KMS-11 (cell line): ENCODE results near the gene CDH13.

Experiments used
- H2AFZ ChIP-seq: fragments of 200-600 bp; sonication (generic); 2 replicates; pipeline ENCODE4 v1.6.1; 2016; ENCODE audit warnings: antibody characterized with exemption, mixed run types, low read depth
- H3K27ac ChIP-seq: fragments of 200-600 bp; sonication (generic); 2 replicates; pipeline ENCODE4 v1.6.1; 2016; ENCODE audit warnings: mild to moderate bottlenecking, mixed run types
- H3K27me3 ChIP-seq: fragments of 200-600 bp; sonication (generic); 2 replicates; pipeline ENCODE4 v1.6.1; 2017; ENCODE audit warnings: mild to moderate bottlenecking, low read depth, mixed run types, moderate library complexity; ENCODE audit not compliant: insufficient read depth
- H3K36me3 ChIP-seq: fragments of 200-600 bp; sonication (generic); 2 replicates; pipeline ENCODE4 v1.6.1; 2017; ENCODE audit warnings: mild to moderate bottlenecking, mixed run types; ENCODE audit not compliant: insufficient read depth
- H3K4me1 ChIP-seq: fragments of 200-600 bp; sonication (generic); 2 replicates; pipeline ENCODE4 v1.6.1; 2016; ENCODE audit warnings: mild to moderate bottlenecking, low read depth, mixed run types; ENCODE audit not compliant: poor library complexity, severe bottlenecking
- H3K4me2 ChIP-seq: fragments of 200-600 bp; sonication (generic); 2 replicates; pipeline ENCODE4 v1.7.0; 2016; ENCODE audit warnings: mild to moderate bottlenecking, mixed run types
- H3K4me3 ChIP-seq: fragments of 200-600 bp; sonication (generic); IDR thresholded peaks from 2 replicates; pipeline ENCODE4 v1.6.1; 2017; ENCODE audit warnings: low read depth, low read length, mixed read lengths; ENCODE audit not compliant: insufficient read depth
- H3K79me2 ChIP-seq: fragments of 200-600 bp; sonication (generic); 2 replicates; pipeline ENCODE4 v1.6.1; 2016; ENCODE audit warnings: low read depth, mixed run types; ENCODE audit not compliant: insufficient read depth
- H3K9ac ChIP-seq: fragments of 200-600 bp; sonication (generic); 2 replicates; pipeline ENCODE4 v1.6.1; 2016; ENCODE audit warnings: mild to moderate bottlenecking, mixed run types
- H4K20me1 ChIP-seq: fragments of 200-600 bp; sonication (generic); 2 replicates; pipeline ENCODE4 v1.6.1; 2016; ENCODE audit warnings: mild to moderate bottlenecking, mixed run types; ENCODE audit not compliant: insufficient read depth
- CTCF ChIP-seq: fragments of 200-600 bp; sonication (generic); conservative IDR thresholded peaks from 2 replicates; pipeline ENCODE4 v1.6.1; 2017; ENCODE audit warnings: low read depth, mild to moderate bottlenecking, antibody characterized with exemption, low read length, moderate library complexity, mixed read lengths

CDH13 gene

GRCh38 chr16:82763371-82763770 is 136.6 kb downstream of the CDH13 start:
- Histone ChIP-seq H3K27ac (no peak overlapping the region), H3K36me3 (no peaks in the 10 kb centered on the region), H3K9ac (no peak overlapping the region), H3K4me1 (no peaks in the 10 kb centered on the region), H3K27me3 (no peaks in the 10 kb centered on the region), H3K4me3 (no peak overlapping the region), H2AFZ (no peak overlapping the region), H3K4me2 (no peak overlapping the region), H4K20me1 (no peaks in the 10 kb centered on the region), H3K79me2 (no peaks in the 10 kb centered on the region)
- no peak for TF ChIP-seq CTCF

- H4K20me1 ChIP-seq: no peaks in the 10 kb centered on the region
- H2AFZ ChIP-seq: no peak overlapping the region
- H3K27ac ChIP-seq: no peak overlapping the region
- no peaks in the 10 kb centered on the region for H3K27me3 ChIP-seq
- H3K4me3 ChIP-seq: no peak overlapping the region
- no peak for TF ChIP-seq CTCF
- peaks cover 2% of the 10 kb centered on the region for H3K4me1 ChIP-seq
- no peak overlapping the region for H3K9ac ChIP-seq
- H3K36me3 ChIP-seq: no peaks in the 10 kb centered on the region
- no peaks in the 10 kb centered on the region for H3K79me2 ChIP-seq
- no peak overlapping the region for H3K4me2 ChIP-seq
Observed at GRCh38 chr16:82767198-82767597, 140.4 kb downstream of the CDH13 start.

GRCh38 chr16:82767808-82768207 is 141.0 kb downstream of the CDH13 start:
- Histone ChIP-seq H3K36me3 (no peaks in the 10 kb centered on the region), H3K27me3 (no peaks in the 10 kb centered on the region), H3K9ac (no peak overlapping the region), H3K79me2 (no peaks in the 10 kb centered on the region), H3K4me3 (no peak overlapping the region), H4K20me1 (no peaks in the 10 kb centered on the region), H3K27ac (no peak overlapping the region), H3K4me2 (no peak overlapping the region), H2AFZ (no peak overlapping the region), H3K4me1 (peaks cover 8% of the 10 kb centered on the region)
- no peak for TF ChIP-seq CTCF

GRCh38 chr16:82769845-82770244 is 143.1 kb downstream of the CDH13 start:
- H3K79me2 ChIP-seq: no peaks in the 10 kb centered on the region
- no peaks in the 10 kb centered on the region for H3K36me3 ChIP-seq
- H3K27ac ChIP-seq: no peak overlapping the region
- H3K9ac ChIP-seq: no peak overlapping the region
- no peak for TF ChIP-seq CTCF
- H3K4me2 ChIP-seq: no peak overlapping the region
- no peak overlapping the region for H3K4me3 ChIP-seq
- no peaks in the 10 kb centered on the region for H4K20me1 ChIP-seq
- H3K4me1 ChIP-seq: peaks cover 20% of the 10 kb centered on the region
- no peak overlapping the region for H2AFZ ChIP-seq
- no peaks in the 10 kb centered on the region; the same call in 1 of the 2 replicates for H3K27me3 ChIP-seq

GRCh38 chr16:82772215-82772614 is 145.4 kb downstream of the CDH13 start:
- Histone ChIP-seq H3K27me3 (no peaks in the 10 kb centered on the region; the same call in 1 of the 2 replicates), H3K36me3 (no peaks in the 10 kb centered on the region), H2AFZ (no peak overlapping the region), H3K4me2 (peak overlapping the region; percentile 12; the same call in 1 of the 2 replicates), H4K20me1 (no peaks in the 10 kb centered on the region), H3K9ac (no peak overlapping the region), H3K4me3 (no peak overlapping the region), H3K27ac (no peak overlapping the region), H3K79me2 (no peaks in the 10 kb centered on the region), H3K4me1 (peaks cover 20% of the 10 kb centered on the region)
- no peak for TF ChIP-seq CTCF
